ENCODE measurements around the gene ST8SIA4. TPM values are rescaled to one million over a fixed set of nuclear protein-coding genes. Genes with fewer than 3 reads are reported as not detected.

ST8SIA4 gene
- total and polyA plus RNA-seq, 10 of the 15 experiments (the other 5 are each of a cell fraction or from before 2014, with no cell fraction given) = 4.4 to 30.9 (median 19.5) TPM

DNA sequence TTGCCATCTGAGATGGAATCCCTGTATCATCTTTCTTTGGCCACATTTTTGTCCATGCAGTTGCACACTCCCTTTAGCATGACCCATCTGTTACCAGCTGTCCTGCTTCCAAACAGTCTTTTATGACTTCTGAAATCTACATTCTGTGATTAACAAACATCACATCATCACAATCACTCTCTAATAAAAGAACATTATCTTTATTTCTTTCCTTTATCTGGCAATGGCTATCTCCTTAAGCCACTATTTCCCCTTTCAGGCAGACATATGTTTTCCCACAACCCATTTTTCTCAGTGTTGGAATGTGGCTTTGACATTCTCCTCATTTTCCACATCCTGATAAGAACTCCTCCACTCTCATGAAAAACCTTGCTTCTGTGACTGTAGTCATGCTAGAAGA lies 141.0 kb downstream of the ST8SIA4 start:
- Histone ChIP-seq H3K4me2 (ENCODE audit: control insufficient read depth, insufficient read depth) (no peak overlapping the region), H3K27ac (ENCODE audit: control insufficient read depth, insufficient read depth) (no peak overlapping the region), H3K9me3 (replicated peaks; ENCODE audit: control insufficient read depth, insufficient read depth, low read length) (no peaks in the 10 kb centered on the region), H3K4me1 (ENCODE audit: control insufficient read depth, insufficient read depth, low read length) (no peaks in the 10 kb centered on the region), H2AFZ (ENCODE audit: control insufficient read depth, low read depth, low read length) (no peak overlapping the region), H3K4me3 (no peak overlapping the region), H3K27me3 (replicated peaks in 1 of 2; ENCODE audit: control insufficient read depth in 2 of 2, insufficient read depth in 2 of 2, low read length in 1 of 2) (no peaks in the 10 kb centered on the region), H3K79me2 (ENCODE audit: control insufficient read depth, insufficient read depth, low read length) (no peaks in the 10 kb centered on the region), H3K36me3 (ENCODE audit: control insufficient read depth in 2 of 2, insufficient read depth in 2 of 2, low read length in 1 of 2) (no peaks in the 10 kb centered on the region), H4K20me1 (ENCODE audit: control insufficient read depth, insufficient read depth) (no peaks in the 10 kb centered on the region), H3K9ac (ENCODE audit: control insufficient read depth, insufficient read depth, low read length) (no peak overlapping the region)
- POLR2A ChIA-PET = no interaction called here
- TF ChIP-seq BRCA1 (IDR thresholded peaks at IDR 0.05; ENCODE audit: low read depth, low read length) (no peak), ZSCAN29 (IDR thresholded peaks at IDR 0.05) (no peak), MAX (IDR thresholded peaks at IDR 0.05; ENCODE audit: low read depth, low read length) (no peak), E2F8 (IDR thresholded peaks at IDR 0.05; ENCODE audit: low read depth, partially characterized antibody) (no peak), HCFC1 (IDR thresholded peaks at IDR 0.05; ENCODE audit: low read length) (no peak), SUZ12 (IDR thresholded peaks at IDR 0.05; ENCODE audit: unreplicated experiment) (no peak), STAT1 (conservative IDR thresholded peaks at IDR 0.05) (no peak), GABPA (IDR thresholded peaks at IDR 0.05; ENCODE audit: low read depth) (no peak), MYC (IDR thresholded peaks at IDR 0.05; ENCODE audit: insufficient read depth, insufficient read length, insufficient replicate concordance, low read length, severe bottlenecking) (no peak), HDAC6 (IDR thresholded peaks at IDR 0.05; ENCODE audit: unreplicated experiment) (no peak), NFYA (IDR thresholded peaks at IDR 0.05; ENCODE audit: borderline replicate concordance, low read depth, low read length) (no peak), PAX5 (IDR thresholded peaks at IDR 0.05; ENCODE audit: borderline replicate concordance, low read depth, low read length) (no peak), MEF2B (IDR thresholded peaks at IDR 0.05; ENCODE audit: partially characterized antibody, poor library complexity, severe bottlenecking) (no peak), KDM1A (IDR thresholded peaks at IDR 0.05; ENCODE audit: borderline replicate concordance) (no peak)
- DNase-seq (ENCODE audit: low read depth, low spot score) = no peak
- RAD21 ChIA-PET (ENCODE audit: unreplicated experiment) = interaction anchor here (1.4 kb wide), 1 partner anchor 16 kb away, joined by 5 read pairs; no protein-coding TSS in a partner anchor
- intact Hi-C loops (cut with micrococcal nuclease; ENCODE audit: unreplicated experiment) = loop anchor here (5.0 kb wide), 1 partner anchor 435 kb away; no protein-coding TSS in a partner anchor
- ATAC-seq = no peak
- in situ Hi-C loops (cut with MboI) = no loop called here
- no peak for FAIRE-seq
- CTCF ChIA-PET = no interaction called here
- SMC1A ChIA-PET (ENCODE audit: uncharacterized antibody, unreplicated experiment) = interaction anchor here (0.9 to 2.6 kb wide), 3 partner anchors 10 to 14 kb away, joined by 3 to 8 read pairs (median 3); no protein-coding TSS in a partner anchor
- BruUV-seq (replicated peaks) = no TSS peak

Measured in GM12878 (cell line).